Measurements from ENCODE around the gene MTPN.

MTPN gene

GRCh38 chr7:135981958-135982646 lies 4.9 kb upstream of the MTPN start:
- DNase-seq, result no peak

GRCh38 chr7:135980665-135981180 lies 3.6 kb upstream of the MTPN start:
- DNase-seq, result peak; percentile 68

- DNase-seq, result peak; percentile 66
These were observed 2.9 kb upstream of the MTPN start for GRCh38 chr7:135980012-135980551.

- no peak for DNase-seq
These were observed 2.4 kb upstream of the MTPN start for GRCh38 chr7:135979471-135980011.

GRCh38 chr7:135978624-135979023 lies 1.5 kb upstream of the MTPN start:
- no peak for DNase-seq

- no peak for DNase-seq
These were observed 545 bp upstream of the MTPN start for GRCh38 chr7:135977742-135978066.

- no peak for DNase-seq
These were observed 700 bp downstream of the MTPN start for GRCh38 chr7:135976312-135977006.

GRCh38 chr7:135975166-135975565 lies 2.0 kb downstream of the MTPN start:
- no peak for DNase-seq

GRCh38 chr7:135974667-135975066 lies 2.5 kb downstream of the MTPN start:
- DNase-seq, result no peak

- no peak for DNase-seq
These were observed 5.8 kb downstream of the MTPN start for GRCh38 chr7:135971366-135971725.

GRCh38 chr7:135970682-135971365 lies 6.3 kb downstream of the MTPN start:
- no peak for DNase-seq

GRCh38 chr7:135970045-135970444 lies 7.1 kb downstream of the MTPN start:
- DNase-seq, result no peak

GRCh38 chr7:135966341-135967043 lies 10.7 kb downstream of the MTPN start:
- no peak for DNase-seq

GRCh38 chr7:135965602-135966001 lies 11.6 kb downstream of the MTPN start:
- DNase-seq, result no peak

- DNase-seq, result no peak
These were observed 12.4 kb downstream of the MTPN start for GRCh38 chr7:135964791-135965190.

GRCh38 chr7:135964274-135964673 lies 12.9 kb downstream of the MTPN start:
- peak; percentile 9 for DNase-seq

GRCh38 chr7:135962802-135963201 lies 14.4 kb downstream of the MTPN start:
- DNase-seq, result no peak

GRCh38 chr7:135960709-135961451 lies 16.3 kb downstream of the MTPN start:
- no peak for DNase-seq

GRCh38 chr7:135959646-135960363 lies 17.4 kb downstream of the MTPN start:
- DNase-seq, result no peak

GRCh38 chr7:135958173-135958572 lies 19.0 kb downstream of the MTPN start:
- no peak for DNase-seq

- no peak for DNase-seq
These were observed 19.5 kb downstream of the MTPN start for GRCh38 chr7:135957627-135958026.
